ENCODE results near the gene ZNF284. TPM values are rescaled to one million over a fixed set of nuclear protein-coding genes. Genes with fewer than 3 reads are reported as not detected.

ZNF284 gene
- total RNA-seq, 6 experiments from 2014 or later = 0.35 to 0.68 (median 0.56) TPM

GRCh38 chr19:44055870-44056269, 16.1 kb upstream of the ZNF284 start:
- Histone ChIP-seq H3K36me3 (peaks cover 0 to 5% (median 1%) of the 10 kb centered on the region in 4 donors), H3K9me3 (no peaks in the 10 kb centered on the region), H3K27ac (no peak overlapping the region), H3K27me3 (no peaks in the 10 kb centered on the region), H3K4me1 (peaks cover 0 to 5% (median 2%) of the 10 kb centered on the region in 4 donors), H3K4me3 (no peak overlapping the region)
- no peak for TF ChIP-seq POLR2A (IDR thresholded peaks at IDR 0.05)
- no peak for TF ChIP-seq CTCF (IDR thresholded peaks at IDR 0.05)
- no peak for DNase-seq
- no peak for ATAC-seq
- intact Hi-C loops (cut with DNase I) = no loop called here
- WGBS (ENCODE audit: insufficient coverage, low coverage, low lambda C conversion rate, missing lambda C conversion rate) = 100% methylated on average over 1 of the region's 5 CpGs

GRCh38 chr19:44059229-44059628, 12.7 kb upstream of the ZNF284 start:
- intact Hi-C loops (cut with DNase I) = no loop called here
- no peak for TF ChIP-seq POLR2A (IDR thresholded peaks at IDR 0.05)
- TF ChIP-seq CTCF (IDR thresholded peaks at IDR 0.05) = no peak
- Histone ChIP-seq H3K27ac (no peak overlapping the region), H3K9me3 (peaks cover 0 to 4% (median 0%) of the 10 kb centered on the region in 4 donors), H3K4me3 (no peak overlapping the region), H3K36me3 (peaks cover 0 to 18% (median 1%) of the 10 kb centered on the region in 4 donors), H3K27me3 (no peaks in the 10 kb centered on the region), H3K4me1 (no peaks in the 10 kb centered on the region)
- ATAC-seq = no peak
- WGBS (ENCODE audit: insufficient coverage, low coverage, low lambda C conversion rate, missing lambda C conversion rate) = 100% methylated on average over 2 of the region's 2 CpGs
- DNase-seq = no peak

GRCh38 chr19:44061038-44061437, 10.9 kb upstream of the ZNF284 start:
- TF ChIP-seq POLR2A (IDR thresholded peaks at IDR 0.05) (no peak), CTCF (IDR thresholded peaks at IDR 0.05) (no peak)
- H3K4me3 ChIP-seq = no peak overlapping the region
- H3K27ac ChIP-seq = no peak overlapping the region
- no peak for DNase-seq
- peaks cover 0 to 18% (median 4%) of the 10 kb centered on the region in 4 donors for H3K9me3 ChIP-seq
- H3K4me1 ChIP-seq = no peaks in the 10 kb centered on the region
- intact Hi-C loops (cut with DNase I) = no loop called here
- H3K27me3 ChIP-seq = no peaks in the 10 kb centered on the region
- no peak for ATAC-seq
- peaks cover 0 to 17% (median 1%) of the 10 kb centered on the region in 4 donors for H3K36me3 ChIP-seq
- 100% methylated on average over 1 of the region's 1 CpG for WGBS (ENCODE audit: insufficient coverage, low coverage, low lambda C conversion rate, missing lambda C conversion rate)

GRCh38 chr19:44066305-44066704, 5.7 kb upstream of the ZNF284 start:
- Histone ChIP-seq H3K4me1 (no peaks in the 10 kb centered on the region), H3K27me3 (no peaks in the 10 kb centered on the region), H3K9me3 (peaks cover 0 to 35% (median 5%) of the 10 kb centered on the region in 4 donors), H3K36me3 (peaks cover 0 to 18% (median 3%) of the 10 kb centered on the region in 4 donors), H3K4me3 (no peak overlapping the region), H3K27ac (no peak overlapping the region)
- intact Hi-C loops (cut with DNase I) = no loop called here
- DNase-seq (no peak), ATAC-seq (no peak)
- TF ChIP-seq POLR2A (IDR thresholded peaks at IDR 0.05) (no peak), CTCF (IDR thresholded peaks at IDR 0.05) (no peak)
- 52% methylated on average over 3 of the region's 3 CpGs for WGBS (ENCODE audit: insufficient coverage, low coverage, low lambda C conversion rate, missing lambda C conversion rate)

GRCh38 chr19:44069415-44069814, 2.5 kb upstream of the ZNF284 start:
- H3K4me1 ChIP-seq = peaks cover 0 to 8% (median 0%) of the 10 kb centered on the region in 4 donors
- H3K9me3 ChIP-seq = peaks cover 0 to 32% (median 5%) of the 10 kb centered on the region in 4 donors
- H3K36me3 ChIP-seq = peaks cover 0 to 9% (median 3%) of the 10 kb centered on the region in 4 donors
- WGBS (ENCODE audit: insufficient coverage, low coverage, low lambda C conversion rate, missing lambda C conversion rate) = 70% methylated on average over 1 of the region's 1 CpG
- no peak overlapping the region for H3K27ac ChIP-seq
- ATAC-seq = no peak
- no peak for TF ChIP-seq CTCF (IDR thresholded peaks at IDR 0.05)
- intact Hi-C loops (cut with DNase I) = no loop called here
- H3K4me3 ChIP-seq = no peak overlapping the region
- DNase-seq = no peak
- no peaks in the 10 kb centered on the region for H3K27me3 ChIP-seq
